Hepatocyte (in vitro differentiated cells): Measurements from ENCODE around the gene PFN3. TPM values are rescaled to one million over a fixed set of nuclear protein-coding genes. Genes with fewer than 3 reads are reported as not detected.

Experiments used
- DNase-seq: peaks from one replicate; pipeline ENCODE4 v3.0.0-alpha.2; 2016; ENCODE audit warnings: low spot score
- H2AFZ ChIP-seq: fragments of 200-600 bp; sonication (generic); 2 replicates; pipeline ENCODE4 v1.6.0; 2016; ENCODE audit warnings: antibody characterized with exemption, mild to moderate bottlenecking
- H3K27ac ChIP-seq: fragments of 200-600 bp; sonication (generic); 2 replicates; pipeline ENCODE4 v1.5.1; 2016; ENCODE audit warnings: mild to moderate bottlenecking
- H3K27me3 ChIP-seq: fragments of 200-600 bp; sonication (generic); 2 replicates; pipeline ENCODE4 v1.6.1; 2016
- H3K36me3 ChIP-seq: fragments of 200-600 bp; sonication (generic); replicated peaks from 2 replicates; pipeline ENCODE4 v1.5.1; 2016; ENCODE audit warnings: low read depth; ENCODE audit not compliant: insufficient read depth
- H3K4me1 ChIP-seq: fragments of 200-600 bp; sonication (generic); 2 replicates; pipeline ENCODE4 v1.5.1; 2016; ENCODE audit warnings: mild to moderate bottlenecking, moderate library complexity; ENCODE audit not compliant: insufficient read depth
- H3K4me2 ChIP-seq: fragments of 200-600 bp; sonication (generic); 2 replicates; pipeline ENCODE4 v1.6.0; 2016
- H3K4me3 ChIP-seq: fragments of 200-600 bp; sonication (generic); 2 replicates; pipeline ENCODE4 v1.5.1; 2016; ENCODE audit warnings: mild to moderate bottlenecking
- H3K79me2 ChIP-seq: fragments of 200-600 bp; sonication (generic); 2 replicates; pipeline ENCODE4 v1.6.0; 2017; ENCODE audit warnings: mild to moderate bottlenecking
- H3K9me2 ChIP-seq: fragments of 200-600 bp; sonication (generic); replicated peaks from 2 replicates; pipeline ENCODE4 v1.6.0; 2017; ENCODE audit warnings: mild to moderate bottlenecking; ENCODE audit not compliant: insufficient read depth
- H3K9me3 ChIP-seq: fragments of 200-600 bp; sonication (generic); 2 replicates; pipeline ENCODE4 v1.5.1; 2016; ENCODE audit warnings: low read depth, mild to moderate bottlenecking
- H4K20me1 ChIP-seq: fragments of 200-600 bp; sonication (generic); 2 replicates; pipeline ENCODE4 v1.6.0; 2016; ENCODE audit warnings: mild to moderate bottlenecking; ENCODE audit not compliant: insufficient read depth, poor library complexity, severe bottlenecking
- CTCF ChIP-seq: fragments of 200-600 bp; sonication (generic); IDR thresholded peaks from 2 replicates; pipeline ENCODE4 v1.5.1; 2016; ENCODE audit warnings: antibody characterized with exemption, mild to moderate bottlenecking; ENCODE audit not compliant: poor library complexity
- EZH2 ChIP-seq: fragments of 200-600 bp; sonication (generic); IDR thresholded peaks from 2 replicates; pipeline ENCODE4 v1.6.1; 2016; ENCODE audit warnings: antibody characterized with exemption, mild to moderate bottlenecking, borderline replicate concordance
- EZH2phosphoT487 ChIP-seq: fragments of 200-600 bp; sonication (generic); IDR thresholded peaks from one replicate; pipeline ENCODE4 v1.6.1; 2018; ENCODE audit warnings: antibody characterized with exemption, mild to moderate bottlenecking, low read depth, moderate library complexity; ENCODE audit not compliant: unreplicated experiment, severe bottlenecking
- WGBS: methylation state at CpG from one replicate; pipeline ENCODE4 v1.1.6; 2016; ENCODE audit warnings: low lambda C conversion rate; ENCODE audit errors: missing lambda C conversion rate; 5-methylcytosine and 5-hydroxymethylcytosine counted together
- polyA plus RNA-seq: library from polyadenylated mRNA; unstranded; fragments of >200 nt; fragmentation: Nextera tagmentation; extraction: Ambion mirVana; gene quantifications from 2 replicates; pipeline ENCODE4 v1.2.1, GENCODE V29; 2016
- total RNA-seq: library from RNA; depleted of rRNA; stranded (reverse); fragments of >200 nt; gene quantifications from 2 replicates; pipeline ENCODE4 v1.2.3, GENCODE V29; 2014

Gene PFN3
- total and polyA plus RNA-seq, 2 experiments from 2014 or later = not detected

- Histone ChIP-seq H3K79me2 (no peaks in the 10 kb centered on the region), H4K20me1 (no peaks in the 10 kb centered on the region), H3K27me3 (peaks cover 8% of the 10 kb centered on the region), H3K27ac (no peak overlapping the region), H3K4me1 (peaks cover 18% of the 10 kb centered on the region), H3K9me2 (no peaks in the 10 kb centered on the region), H3K4me2 (peak overlapping the region; percentile 100), H3K36me3 (no peaks in the 10 kb centered on the region), H3K4me3 (no peak overlapping the region), H3K9me3 (no peaks in the 10 kb centered on the region), H2AFZ (peak overlapping the region; percentile 75)
- DNase-seq = no peak
- TF ChIP-seq EZH2 = no peak
- no peak for TF ChIP-seq CTCF
- no peak for TF ChIP-seq EZH2phosphoT487
- 59% methylated on average over 14 of the region's 16 CpGs for whole genome bisulfite sequencing
These were observed 4.2 kb upstream of the PFN3 start for GRCh38 chr5:177404641-177405179.

GRCh38 chr5:177403792-177404640, 3.6 kb upstream of the PFN3 start:
- DNase-seq = peak; percentile 93
- H3K4me3 ChIP-seq = peak overlapping the region; percentile 66
- H4K20me1 ChIP-seq = no peaks in the 10 kb centered on the region
- H3K27ac ChIP-seq = no peak overlapping the region
- H3K4me2 ChIP-seq = peak overlapping the region; percentile 100
- peaks cover 18% of the 10 kb centered on the region for H3K4me1 ChIP-seq
- H3K27me3 ChIP-seq = peaks cover 8% of the 10 kb centered on the region
- 2% methylated on average over 72 of the region's 93 CpGs for WGBS
- no peaks in the 10 kb centered on the region for H3K9me3 ChIP-seq
- no peaks in the 10 kb centered on the region for H3K9me2 ChIP-seq
- peak overlapping the region; percentile 75 for H2AFZ ChIP-seq
- H3K36me3 ChIP-seq = no peaks in the 10 kb centered on the region
- peak; percentile 74 for TF ChIP-seq CTCF
- TF ChIP-seq EZH2 = no peak
- no peaks in the 10 kb centered on the region for H3K79me2 ChIP-seq

- WGBS = 5% methylated on average over 49 of the region's 61 CpGs
- Histone ChIP-seq H2AFZ (peak overlapping the region; percentile 71), H3K4me3 (peak overlapping the region; percentile 66), H3K79me2 (no peaks in the 10 kb centered on the region), H3K9me2 (no peaks in the 10 kb centered on the region), H4K20me1 (no peaks in the 10 kb centered on the region), H3K27ac (no peak overlapping the region), H3K36me3 (no peaks in the 10 kb centered on the region), H3K4me1 (peaks cover 18% of the 10 kb centered on the region), H3K27me3 (peaks cover 8% of the 10 kb centered on the region), H3K4me2 (peak overlapping the region; percentile 100), H3K9me3 (no peaks in the 10 kb centered on the region)
- TF ChIP-seq EZH2 (peak; percentile 17), EZH2phosphoT487 (no peak)
- DNase-seq = peak; percentile 43
These were observed 2.8 kb upstream of the PFN3 start for GRCh38 chr5:177403102-177403791.
